ENCODE measurements around the gene PARD6B. TPM values are rescaled to one million over a fixed set of nuclear protein-coding genes. Genes with fewer than 3 reads are reported as not detected.
A peak's percentile ranks its signal among the peaks of the same experiment; 100 is the strongest.

PARD6B gene
- total and polyA plus RNA-seq, 2 of the 13 experiments (the other 11 are each of a cell fraction or from before 2014, with no cell fraction given): 6.9 to 22.2 TPM

DNA sequence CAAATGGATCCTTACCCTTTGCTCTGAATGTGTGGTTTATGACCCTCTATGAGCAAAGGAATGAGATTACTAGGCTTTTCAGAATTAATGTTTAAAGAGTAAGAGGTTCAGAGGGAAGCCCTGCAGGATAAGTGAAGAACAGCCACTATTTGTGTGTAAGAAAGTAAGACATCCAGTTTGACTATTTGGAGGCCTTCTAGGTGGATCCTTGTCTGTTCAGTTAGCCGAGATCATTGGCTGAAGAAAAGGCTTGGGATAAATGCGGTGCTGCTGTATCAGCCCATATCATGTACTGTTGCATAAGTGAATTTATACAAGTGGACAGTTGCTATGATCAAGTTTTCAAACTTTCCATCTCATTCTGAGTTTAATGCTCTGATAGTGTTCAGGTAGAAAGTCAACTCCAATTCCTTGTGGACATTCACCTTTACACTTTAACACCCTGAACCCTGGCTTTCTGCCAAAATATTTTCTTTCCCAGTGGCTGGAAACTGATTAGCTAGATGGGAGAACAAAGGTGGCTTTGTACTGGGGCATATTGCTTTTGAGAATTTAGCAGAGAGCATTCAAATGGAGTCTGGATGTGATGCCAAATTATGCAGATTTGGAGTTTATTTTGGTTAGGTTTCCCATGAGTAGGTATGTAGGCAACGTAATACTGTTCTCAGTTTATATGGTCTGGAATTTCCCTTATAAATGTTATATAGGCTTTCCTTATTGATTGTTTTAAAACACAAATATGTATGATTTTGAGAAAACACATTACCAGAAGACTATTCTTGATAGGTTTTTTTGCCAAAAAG is 15.0 kb downstream of the PARD6B start (continued):
- TF ChIP-seq ARID5B (CRISPR knock-in tag; IDR thresholded peaks at IDR 0.05) (peak; percentile 98), HDAC2 (CRISPR knock-in tag; IDR thresholded peaks at IDR 0.05) (peak; percentile 94), ARID4A (CRISPR knock-in tag; IDR thresholded peaks at IDR 0.05; ENCODE audit: borderline replicate concordance) (no peak; the same call in 1 of the 2 replicates), MZF1 (CRISPR knock-in tag; IDR thresholded peaks at IDR 0.05; ENCODE audit: borderline replicate concordance) (no peak), ELF3 (CRISPR knock-in tag; IDR thresholded peaks at IDR 0.05) (peak; percentile 52), HNRNPLL (IDR thresholded peaks at IDR 0.05; ENCODE audit: low read depth, low read length, poor library complexity, severe bottlenecking) (no peak), ZNF724P (CRISPR knock-in tag; IDR thresholded peaks at IDR 0.05; ENCODE audit: borderline replicate concordance) (no peak), SRY (CRISPR knock-in tag; IDR thresholded peaks at IDR 0.05) (no peak), ZNF616 (CRISPR knock-in tag; IDR thresholded peaks at IDR 0.05; ENCODE audit: low read depth) (no peak)
- TF ChIP-seq, protein P1, sequence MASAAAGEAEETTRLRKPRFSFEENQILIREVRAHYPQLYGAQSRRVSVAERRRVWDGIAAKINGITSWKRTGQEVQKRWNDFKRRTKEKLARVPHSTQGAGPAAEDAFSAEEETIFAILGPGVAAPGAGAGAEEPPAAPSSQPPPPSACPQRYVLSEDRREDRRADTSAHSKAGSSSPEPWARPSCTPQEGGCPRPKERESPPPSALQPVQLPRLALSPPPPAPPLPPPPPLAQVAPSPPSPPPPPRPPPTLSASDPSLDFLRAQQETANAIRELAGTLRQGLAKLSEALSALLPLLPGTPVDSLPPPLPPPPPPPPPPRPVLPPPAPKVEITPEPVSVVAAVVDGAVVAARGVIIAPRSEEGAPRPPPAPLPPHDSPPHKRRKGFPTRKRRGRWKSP (CRISPR knock-in tag; IDR thresholded peaks at IDR 0.05): no peak
- TF ChIP-seq, protein P2, sequence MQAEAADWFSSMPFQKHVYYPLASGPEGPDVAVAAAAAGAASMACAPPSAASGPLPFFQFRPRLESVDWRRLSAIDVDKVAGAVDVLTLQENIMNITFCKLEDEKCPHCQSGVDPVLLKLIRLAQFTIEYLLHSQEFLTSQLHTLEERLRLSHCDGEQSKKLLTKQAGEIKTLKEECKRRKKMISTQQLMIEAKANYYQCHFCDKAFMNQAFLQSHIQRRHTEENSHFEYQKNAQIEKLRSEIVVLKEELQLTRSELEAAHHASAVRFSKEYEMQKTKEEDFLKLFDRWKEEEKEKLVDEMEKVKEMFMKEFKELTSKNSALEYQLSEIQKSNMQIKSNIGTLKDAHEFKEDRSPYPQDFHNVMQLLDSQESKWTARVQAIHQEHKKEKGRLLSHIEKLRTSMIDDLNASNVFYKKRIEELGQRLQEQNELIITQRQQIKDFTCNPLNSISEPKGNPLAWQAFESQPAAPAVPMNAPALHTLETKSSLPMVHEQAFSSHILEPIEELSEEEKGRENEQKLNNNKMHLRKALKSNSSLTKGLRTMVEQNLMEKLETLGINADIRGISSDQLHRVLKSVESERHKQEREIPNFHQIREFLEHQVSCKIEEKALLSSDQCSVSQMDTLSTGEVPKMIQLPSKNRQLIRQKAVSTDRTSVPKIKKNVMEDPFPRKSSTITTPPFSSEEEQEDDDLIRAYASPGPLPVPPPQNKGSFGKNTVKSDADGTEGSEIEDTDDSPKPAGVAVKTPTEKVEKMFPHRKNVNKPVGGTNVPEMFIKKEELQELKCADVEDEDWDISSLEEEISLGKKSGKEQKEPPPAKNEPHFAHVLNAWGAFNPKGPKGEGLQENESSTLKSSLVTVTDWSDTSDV (CRISPR knock-in tag; IDR thresholded peaks at IDR 0.05): no peak

All from HepG2 (cell line).